ENCODE measurements around the gene UVSSA. TPM values are rescaled to one million over a fixed set of nuclear protein-coding genes. Genes with fewer than 3 reads are reported as not detected.
"Not testable (repeated sequence)": the region's sequence is repeated elsewhere in the genome, so short reads cannot be mapped to it uniquely, and the experiment has no call there.

The UVSSA gene
- total RNA-seq, 1 donor from 2014 or later = 28.3 TPM

DNA sequence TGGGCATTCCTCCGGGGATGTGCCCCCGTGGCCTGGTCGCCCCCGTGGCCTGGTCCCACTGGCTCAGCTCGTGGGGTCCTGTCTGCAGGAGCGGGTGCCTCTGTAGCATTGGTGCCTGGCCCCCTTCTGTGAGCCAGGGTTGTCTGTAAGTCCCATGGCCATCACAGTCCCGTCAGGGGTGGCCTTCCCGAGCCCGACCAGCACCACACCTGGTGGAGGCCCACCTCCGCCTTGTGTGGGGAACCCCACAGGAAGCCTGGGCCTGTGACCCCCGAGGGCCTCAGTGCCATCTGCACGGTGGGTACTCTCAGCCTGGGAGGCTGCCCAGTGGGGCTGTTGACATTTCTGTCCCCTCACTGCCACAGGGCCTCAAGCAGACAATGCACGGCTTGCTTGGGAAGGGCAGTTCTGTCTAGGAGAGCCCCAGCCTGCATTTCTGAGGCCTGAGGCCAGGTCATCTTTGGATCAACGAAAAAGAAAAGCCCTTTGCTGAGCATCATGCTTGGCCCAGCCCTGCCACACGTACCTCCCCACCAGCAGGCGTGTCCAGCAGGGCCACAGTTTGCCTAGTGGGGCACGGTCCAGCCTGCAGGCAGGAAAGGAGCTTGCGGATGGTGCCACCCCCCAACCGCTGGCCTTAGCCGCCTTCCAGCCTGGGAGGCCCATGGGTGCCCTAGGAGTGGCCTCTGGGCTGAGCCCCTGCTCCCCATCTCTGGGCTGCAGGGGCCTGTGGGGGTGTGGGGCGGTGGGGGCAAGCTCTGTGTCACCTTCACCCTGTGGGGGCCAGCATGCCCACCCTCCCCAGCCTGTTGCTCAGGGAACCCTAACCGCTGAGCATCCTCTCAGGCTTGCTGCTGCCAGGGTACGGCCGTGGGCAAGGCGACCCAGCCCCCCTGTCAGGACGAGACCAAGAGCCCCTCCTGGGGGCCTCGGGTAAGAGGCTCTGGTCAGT, 36.0 kb downstream of the UVSSA start:
- no peaks in the 10 kb centered on the region for H3K27me3 Mint-ChIP-seq
- no peak for DNase-seq
- no peak overlapping the region for H3K4me3 Mint-ChIP-seq
- no peak overlapping the region for H3K27ac Mint-ChIP-seq
- no peaks in the 10 kb centered on the region for H3K4me1 Mint-ChIP-seq
- intact Hi-C loops (cut with micrococcal nuclease) = no loop called here
- H3K36me3 Mint-ChIP-seq (ENCODE audit: low read depth) = peaks cover 9% of the 10 kb centered on the region
- peaks cover 5% of the 10 kb centered on the region for H3K9me3 Mint-ChIP-seq

DNA sequence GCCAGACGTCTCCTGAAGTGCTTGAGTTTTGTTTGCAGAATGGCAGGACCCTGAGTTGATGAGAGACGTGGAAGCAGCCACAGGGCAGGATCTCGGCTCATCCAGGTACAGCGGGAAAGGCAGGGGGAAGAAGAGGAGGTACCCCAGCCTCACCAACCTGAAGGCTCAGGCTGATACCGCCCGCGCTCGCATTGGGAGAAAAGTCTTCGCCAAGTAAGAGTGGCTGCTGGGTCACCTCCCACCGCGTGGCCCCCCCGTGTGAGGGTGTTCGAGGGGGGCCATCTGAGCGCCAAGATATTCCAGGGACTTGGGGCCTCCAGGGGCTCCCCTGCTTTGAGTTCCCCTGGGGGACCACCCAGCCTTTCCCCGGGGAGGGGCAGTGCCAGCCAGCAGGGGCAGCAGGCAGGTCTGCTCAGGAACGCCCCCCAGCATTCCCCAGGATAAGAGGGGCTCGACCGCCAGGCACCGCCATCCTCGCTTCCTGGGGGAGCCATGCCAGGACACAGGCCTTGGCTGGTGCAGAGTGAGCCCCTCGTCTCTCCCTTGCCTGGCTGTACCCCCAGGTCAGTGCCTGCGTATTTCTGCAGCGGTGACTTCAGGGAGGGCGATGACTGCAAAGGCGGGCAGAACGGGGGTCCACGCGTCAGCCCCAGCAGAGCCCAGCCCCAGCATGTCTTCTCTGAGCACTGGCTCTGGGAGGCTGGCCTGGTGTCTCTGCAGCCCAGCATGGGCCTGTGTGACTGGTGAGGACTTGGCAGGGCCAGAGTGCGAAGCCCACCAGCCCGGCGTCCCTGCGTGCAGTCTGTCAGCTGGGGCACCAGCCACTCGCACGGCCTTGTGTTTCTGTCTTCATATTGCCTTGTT, 37.0 kb downstream of the UVSSA start:
- H3K36me3 Mint-ChIP-seq (ENCODE audit: low read depth) = peaks cover 14% of the 10 kb centered on the region
- no peak overlapping the region for H3K27ac Mint-ChIP-seq
- no peaks in the 10 kb centered on the region for H3K27me3 Mint-ChIP-seq
- H3K4me3 Mint-ChIP-seq = no peak overlapping the region
- peaks cover 11% of the 10 kb centered on the region for H3K9me3 Mint-ChIP-seq
- no peak for DNase-seq
- no peaks in the 10 kb centered on the region for H3K4me1 Mint-ChIP-seq
- intact Hi-C loops (cut with micrococcal nuclease) = no loop called here

DNA sequence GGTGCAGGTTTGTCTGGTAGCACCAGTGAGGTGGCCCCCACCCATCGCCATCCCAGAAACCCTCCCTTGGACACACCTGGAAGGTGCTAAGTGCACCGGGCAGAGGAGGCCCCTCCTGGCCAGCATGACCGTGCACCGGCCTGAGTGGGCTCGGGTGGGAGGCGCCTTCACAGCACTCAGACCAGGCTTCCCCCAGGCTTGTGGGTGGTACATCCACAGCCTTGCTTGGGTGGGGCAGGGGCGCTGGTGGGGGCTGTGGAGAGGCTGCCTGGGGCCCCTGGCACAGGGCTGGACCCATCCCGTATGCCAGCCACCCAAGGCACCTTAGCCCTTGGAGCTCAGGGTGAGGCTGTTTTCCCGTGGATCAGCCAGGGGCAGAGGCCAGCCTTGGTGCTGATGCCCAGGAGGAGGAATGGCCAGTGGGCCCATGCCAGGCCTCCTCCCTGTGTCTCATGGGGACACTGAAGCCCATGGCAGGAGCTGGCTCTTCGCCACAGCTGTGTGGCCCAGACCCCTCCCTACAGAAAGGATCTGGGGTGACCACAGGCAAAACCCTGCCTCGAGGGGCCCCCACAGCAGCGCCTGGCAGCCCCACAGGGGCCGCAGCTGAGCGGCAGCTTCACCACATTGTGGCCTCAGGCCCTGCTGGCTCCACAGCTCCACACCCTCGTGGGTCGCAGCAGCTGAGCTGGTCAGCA, 37.8 kb downstream of the UVSSA start:
- no peak overlapping the region for H3K27ac Mint-ChIP-seq
- intact Hi-C loops (cut with micrococcal nuclease) = no loop called here
- H3K4me3 Mint-ChIP-seq = no peak overlapping the region
- DNase-seq = no peak
- H3K9me3 Mint-ChIP-seq = peaks cover 11% of the 10 kb centered on the region
- no peaks in the 10 kb centered on the region for H3K4me1 Mint-ChIP-seq
- no peaks in the 10 kb centered on the region for H3K27me3 Mint-ChIP-seq
- H3K36me3 Mint-ChIP-seq (ENCODE audit: low read depth) = peaks cover 14% of the 10 kb centered on the region

DNA sequence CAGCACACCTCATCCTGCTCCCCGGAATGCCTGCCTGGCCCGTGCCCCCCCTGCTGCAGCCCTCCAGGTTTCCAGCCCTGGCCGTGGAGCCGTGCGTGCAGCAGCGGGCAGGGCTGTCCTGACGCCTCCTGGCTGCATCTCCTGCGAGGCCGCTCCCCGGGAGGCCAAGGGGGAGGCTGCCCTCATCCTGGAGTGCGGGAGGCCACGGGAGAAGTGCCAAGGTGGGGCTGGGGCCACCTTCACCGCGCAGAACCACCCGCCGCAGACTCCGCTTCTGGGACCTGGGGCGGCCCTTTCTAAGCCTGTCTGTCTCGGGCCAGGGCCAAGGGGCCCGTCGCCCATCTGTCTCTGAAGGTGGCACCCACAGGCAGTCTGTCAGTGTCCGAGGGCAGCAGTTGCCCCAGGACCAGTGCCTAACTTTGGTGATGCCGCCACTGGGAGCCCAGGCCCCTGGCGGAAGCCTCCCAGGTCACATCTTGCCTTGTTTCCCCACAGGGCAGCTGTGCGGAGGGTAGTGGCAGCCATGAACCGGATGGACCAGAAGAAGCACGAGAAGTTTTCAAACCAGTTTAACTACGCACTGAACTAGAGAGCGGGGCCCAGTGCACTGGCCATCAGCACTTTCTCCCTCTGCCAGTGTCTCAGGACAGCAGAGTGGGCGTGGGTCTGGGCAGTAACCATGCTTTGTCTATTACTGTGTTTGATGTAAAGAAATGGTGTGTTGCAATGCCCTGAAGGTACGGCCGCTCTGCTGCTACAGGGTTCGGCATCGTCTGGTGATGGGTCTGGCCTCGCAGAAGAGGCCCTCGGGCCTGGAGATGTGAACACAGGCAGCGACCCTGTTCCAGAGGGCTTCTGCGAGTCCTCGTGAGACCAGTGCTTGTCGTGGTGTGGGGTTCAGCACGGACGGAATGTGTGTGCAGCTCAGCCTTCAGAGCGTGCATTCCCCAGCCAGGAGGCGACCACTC, 38.6 kb downstream of the UVSSA start:
- Mint-ChIP-seq H3K27ac (no peak overlapping the region), H3K27me3 (no peaks in the 10 kb centered on the region), H3K4me3 (no peak overlapping the region), H3K9me3 (peaks cover 11% of the 10 kb centered on the region), H3K4me1 (no peaks in the 10 kb centered on the region), H3K36me3 (ENCODE audit: low read depth) (peaks cover 16% of the 10 kb centered on the region)
- intact Hi-C loops (cut with micrococcal nuclease) = no loop called here
- no peak for DNase-seq

DNA sequence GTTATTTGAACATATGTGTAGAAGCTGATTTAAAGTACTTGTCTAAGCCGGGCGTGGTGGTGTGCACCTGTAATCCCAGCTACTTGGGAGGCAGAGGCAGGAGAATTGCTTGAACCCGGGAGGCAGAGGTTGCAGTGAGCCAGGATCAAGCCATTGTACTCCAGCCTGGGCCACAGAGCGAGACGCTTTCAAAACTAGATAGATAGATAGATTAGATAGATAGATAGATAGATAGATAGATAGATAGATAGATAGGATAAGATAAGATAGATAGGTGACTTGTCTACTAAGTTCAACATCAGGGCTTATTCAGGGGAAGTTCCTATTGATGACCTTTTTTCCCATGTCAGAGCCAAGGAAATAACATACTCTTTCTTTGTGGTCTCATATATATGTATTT, 46.4 kb downstream of the UVSSA start:
- peaks cover 15% of the 10 kb centered on the region for H3K9me3 Mint-ChIP-seq
- intact Hi-C loops (cut with micrococcal nuclease); H3K27ac Mint-ChIP-seq; DNase-seq; H3K27me3 Mint-ChIP-seq; H3K4me1 Mint-ChIP-seq; H3K4me3 Mint-ChIP-seq: not testable (repeated sequence)
- peaks cover 13% of the 10 kb centered on the region for H3K36me3 Mint-ChIP-seq (ENCODE audit: low read depth)

DNA sequence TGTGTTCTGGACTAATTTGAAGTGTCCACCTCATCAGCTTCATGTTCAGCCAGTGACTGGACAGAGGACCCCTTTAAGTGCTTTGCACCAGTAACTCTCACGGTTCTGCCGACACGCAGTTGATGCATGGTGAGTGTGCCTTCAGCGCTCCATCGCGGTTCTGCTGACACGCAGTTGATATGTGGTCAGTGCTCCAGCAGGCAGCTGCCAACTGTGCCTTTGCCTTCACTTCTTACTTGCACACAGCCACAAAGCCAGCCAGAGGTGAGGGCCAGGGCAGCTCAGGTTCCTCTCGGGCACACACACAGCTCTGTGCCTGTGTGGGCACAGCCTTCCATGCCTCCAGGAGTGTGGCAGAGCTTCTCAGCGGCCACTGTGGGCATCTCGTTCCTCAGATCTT, 46.9 kb downstream of the UVSSA start:
- Mint-ChIP-seq H3K9me3 (peaks cover 10% of the 10 kb centered on the region), H3K4me3 (no peak overlapping the region), H3K27me3 (no peaks in the 10 kb centered on the region), H3K27ac (no peak overlapping the region), H3K4me1 (no peaks in the 10 kb centered on the region), H3K36me3 (ENCODE audit: low read depth) (peaks cover 9% of the 10 kb centered on the region)
- intact Hi-C loops (cut with micrococcal nuclease) = no loop called here
- no peak for DNase-seq

DNA sequence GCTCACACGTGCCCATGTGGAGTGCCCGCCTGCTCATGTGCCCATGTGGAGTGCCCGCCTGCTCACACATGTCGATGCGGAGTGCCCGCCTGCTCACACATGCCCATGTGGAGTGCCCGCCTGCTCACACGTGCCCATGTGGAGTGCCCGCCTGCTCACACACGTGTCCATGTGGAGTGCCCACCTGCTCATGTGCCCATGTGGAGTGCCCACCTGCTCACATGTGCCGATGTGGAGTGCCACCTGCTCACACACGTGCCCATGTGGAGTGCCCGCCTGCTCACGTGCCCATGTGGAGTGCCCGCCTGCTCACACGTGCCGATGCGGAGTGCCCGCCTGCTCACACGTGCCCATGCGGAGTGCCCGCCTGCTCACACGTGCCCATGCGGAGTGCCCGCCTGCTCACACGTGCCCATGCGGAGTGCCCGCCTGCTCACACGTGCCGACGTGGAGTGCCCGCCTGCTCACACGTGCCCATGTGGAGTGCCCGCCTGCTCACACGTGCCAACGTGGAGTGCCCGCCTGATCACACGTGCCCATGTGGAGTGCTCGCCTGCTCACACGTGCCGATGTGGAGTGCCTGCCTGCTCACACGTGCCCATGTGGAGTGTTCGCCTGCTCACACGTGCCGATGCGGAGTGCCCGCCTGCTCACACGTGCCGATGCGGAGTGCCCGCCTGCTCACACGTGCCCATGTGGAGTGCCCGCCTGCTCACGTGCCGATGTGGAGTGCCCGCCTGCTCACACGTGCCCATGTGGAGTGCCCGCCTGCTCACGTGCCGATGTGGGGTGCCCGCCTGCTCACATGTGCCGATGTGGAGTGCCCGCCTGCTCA, 47.8 kb downstream of the UVSSA start:
- intact Hi-C loops (cut with micrococcal nuclease); H3K36me3 Mint-ChIP-seq (ENCODE audit: low read depth); H3K27me3 Mint-ChIP-seq; H3K9me3 Mint-ChIP-seq; H3K4me1 Mint-ChIP-seq; DNase-seq; H3K4me3 Mint-ChIP-seq; H3K27ac Mint-ChIP-seq: not testable (repeated sequence)

DNA sequence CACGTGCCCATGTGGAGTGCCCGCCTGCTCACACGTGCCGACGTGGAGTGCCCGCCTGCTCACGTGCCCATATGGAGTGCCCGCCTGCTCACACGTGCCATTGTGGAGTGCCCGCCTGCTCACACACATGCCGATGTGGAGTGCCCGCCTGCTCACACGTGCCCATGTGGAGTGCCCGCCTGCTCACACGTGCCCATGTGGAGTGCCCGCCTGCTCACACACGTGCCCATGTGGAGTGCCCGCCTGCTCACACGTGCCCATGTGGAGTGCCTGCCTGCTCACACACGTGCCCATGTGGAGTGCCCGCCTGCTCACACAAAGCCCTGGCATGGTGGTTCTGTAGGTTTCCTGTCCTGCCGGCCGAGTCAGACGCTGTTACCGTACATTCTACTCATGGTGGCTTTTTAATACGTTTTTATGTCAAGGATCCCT, 48.4 kb downstream of the UVSSA start:
- DNase-seq; H3K27me3 Mint-ChIP-seq; H3K27ac Mint-ChIP-seq; H3K36me3 Mint-ChIP-seq (ENCODE audit: low read depth); H3K9me3 Mint-ChIP-seq; H3K4me3 Mint-ChIP-seq; intact Hi-C loops (cut with micrococcal nuclease); H3K4me1 Mint-ChIP-seq: not testable (repeated sequence)

DNA sequence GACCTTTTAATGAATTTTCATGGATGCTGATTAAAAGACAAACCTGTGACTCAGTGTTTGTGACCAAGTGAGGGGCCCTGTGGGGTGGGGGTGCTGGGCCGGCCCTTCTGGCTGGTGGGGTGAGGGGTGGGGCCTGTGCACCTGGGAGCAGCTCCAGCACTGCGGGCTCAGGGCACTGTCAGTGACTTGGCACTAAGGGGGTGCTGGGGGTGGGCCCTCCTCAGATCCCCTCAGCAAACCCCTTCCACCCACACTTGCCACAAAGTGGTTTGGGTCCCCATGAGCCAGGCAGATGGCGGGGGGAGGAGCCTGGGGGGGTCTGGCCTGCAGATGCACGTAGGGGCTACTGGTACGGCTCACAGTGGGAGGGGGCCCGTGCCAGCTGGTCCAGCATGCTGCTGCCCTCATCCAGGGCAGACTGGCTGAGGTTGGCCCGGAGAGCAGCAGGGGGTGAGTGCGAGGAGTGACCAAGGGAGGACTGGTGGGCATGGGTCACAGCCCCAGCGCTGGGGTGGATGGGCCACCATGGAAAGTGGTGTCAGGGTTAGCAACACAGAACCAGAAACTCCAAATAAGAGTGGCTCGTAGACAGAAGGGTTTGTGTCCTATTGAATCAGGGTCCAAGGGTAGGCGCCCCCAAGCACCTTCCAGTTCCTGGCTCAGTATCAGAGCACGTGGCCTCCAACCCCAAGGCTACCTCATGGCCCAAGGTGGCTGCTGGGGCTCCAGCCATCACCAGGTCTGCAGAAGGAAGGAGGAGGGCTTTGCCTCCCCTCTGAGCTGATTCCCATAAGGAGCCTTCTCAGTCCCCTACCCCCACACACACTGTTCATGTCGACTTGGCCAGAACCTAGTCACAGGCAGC, 49.2 kb downstream of the UVSSA start:
- Mint-ChIP-seq H3K9me3 (peaks cover 10% of the 10 kb centered on the region), H3K27me3 (peaks cover 3% of the 10 kb centered on the region), H3K36me3 (ENCODE audit: low read depth) (peaks cover 7% of the 10 kb centered on the region), H3K4me1 (no peaks in the 10 kb centered on the region), H3K27ac (no peak overlapping the region), H3K4me3 (no peak overlapping the region)
- intact Hi-C loops (cut with micrococcal nuclease) = no loop called here
- no peak for DNase-seq

DNA sequence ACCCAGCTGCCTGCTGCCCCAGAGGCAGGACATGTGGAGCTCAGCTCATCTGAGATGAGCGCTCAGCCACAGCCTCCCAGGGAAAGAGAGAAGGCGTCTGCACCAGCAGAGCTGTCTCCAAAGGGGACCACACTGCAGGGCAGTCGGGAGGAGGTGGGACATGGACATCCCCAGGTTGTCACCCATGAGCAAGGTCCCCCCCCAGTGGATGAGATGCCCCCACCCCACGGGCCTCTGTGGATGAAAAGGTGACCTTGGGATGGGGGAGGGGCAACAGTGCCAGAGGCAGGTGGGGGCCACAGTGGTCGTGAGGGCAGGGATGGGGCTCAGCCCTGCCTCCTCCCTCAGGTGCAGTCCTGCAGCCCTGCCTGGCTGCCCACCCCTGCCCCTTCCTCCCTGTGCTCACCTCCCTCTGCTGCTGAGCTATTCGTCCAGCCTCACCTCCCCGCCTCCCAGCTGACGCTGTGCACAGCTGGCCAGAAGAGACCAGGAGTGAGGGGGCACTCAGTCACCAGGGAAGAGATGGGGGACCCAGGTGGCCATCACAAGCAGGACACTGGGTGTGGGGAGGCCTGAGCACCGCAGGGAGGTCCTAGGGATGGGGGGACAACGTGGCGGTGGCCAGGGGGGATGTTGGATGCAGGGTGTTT, 49.9 kb downstream of the UVSSA start:
- Mint-ChIP-seq H3K36me3 (ENCODE audit: low read depth) (peaks cover 7% of the 10 kb centered on the region), H3K27ac (no peak overlapping the region), H3K27me3 (peaks cover 8% of the 10 kb centered on the region), H3K4me1 (no peaks in the 10 kb centered on the region), H3K9me3 (peaks cover 10% of the 10 kb centered on the region), H3K4me3 (no peak overlapping the region)
- DNase-seq = no peak
- intact Hi-C loops (cut with micrococcal nuclease) = no loop called here

DNA sequence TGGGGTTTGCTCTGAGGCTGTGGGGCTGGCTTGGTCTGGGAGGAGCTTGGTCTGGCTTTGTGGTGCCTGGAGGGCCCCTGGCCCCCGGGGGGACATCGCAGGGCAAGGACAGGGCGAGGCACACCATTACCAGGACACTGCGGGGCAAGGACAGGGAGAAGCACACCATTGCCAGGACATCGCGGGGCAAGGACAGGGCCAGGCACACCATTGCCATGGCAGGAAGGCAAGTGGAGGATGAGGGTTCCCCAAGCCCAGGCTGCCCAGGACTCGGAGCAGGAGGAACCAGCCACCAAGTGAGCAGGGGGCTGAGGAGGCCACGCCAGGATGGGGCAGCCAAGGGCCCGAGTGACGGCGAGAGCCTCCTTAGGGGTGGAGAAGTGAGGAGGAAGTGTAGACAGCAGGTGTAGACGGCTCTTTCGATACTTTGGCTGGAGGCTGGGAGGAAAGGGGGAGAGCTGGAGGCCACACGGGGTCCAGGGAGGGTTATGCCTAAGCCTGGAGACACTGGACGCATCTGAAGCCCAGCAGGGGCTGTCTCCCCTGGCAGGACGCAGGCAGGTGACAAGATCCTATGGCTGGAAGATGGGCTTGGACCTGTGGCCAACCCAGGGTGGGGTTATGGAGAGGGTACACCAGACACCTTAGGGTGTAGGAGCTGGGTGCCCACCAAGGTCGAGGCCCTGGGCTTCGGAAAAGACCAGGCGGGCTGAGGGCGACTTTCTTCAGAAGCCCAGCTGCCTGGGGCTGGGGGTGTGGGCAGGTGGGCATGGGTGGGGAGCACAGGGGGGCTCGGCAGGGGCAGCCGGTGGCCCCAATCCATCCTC, 51.9 kb downstream of the UVSSA start:
- H3K27me3 Mint-ChIP-seq = peaks cover 10% of the 10 kb centered on the region
- H3K36me3 Mint-ChIP-seq (ENCODE audit: low read depth) = peaks cover 7% of the 10 kb centered on the region
- H3K9me3 Mint-ChIP-seq = peaks cover 8% of the 10 kb centered on the region
- intact Hi-C loops (cut with micrococcal nuclease) = no loop called here
- DNase-seq = no peak
- H3K4me3 Mint-ChIP-seq = no peak overlapping the region
- no peak overlapping the region for H3K27ac Mint-ChIP-seq
- H3K4me1 Mint-ChIP-seq = no peaks in the 10 kb centered on the region
